ENCODE results near the gene TMPO. TPM values are rescaled to one million over a fixed set of nuclear protein-coding genes. Genes with fewer than 3 reads are reported as not detected.

The TMPO gene
- total and polyA plus RNA-seq, 2 of the 4 experiments (the other 2 are of a cell fraction), result 30.0 to 62.0 TPM

DNA sequence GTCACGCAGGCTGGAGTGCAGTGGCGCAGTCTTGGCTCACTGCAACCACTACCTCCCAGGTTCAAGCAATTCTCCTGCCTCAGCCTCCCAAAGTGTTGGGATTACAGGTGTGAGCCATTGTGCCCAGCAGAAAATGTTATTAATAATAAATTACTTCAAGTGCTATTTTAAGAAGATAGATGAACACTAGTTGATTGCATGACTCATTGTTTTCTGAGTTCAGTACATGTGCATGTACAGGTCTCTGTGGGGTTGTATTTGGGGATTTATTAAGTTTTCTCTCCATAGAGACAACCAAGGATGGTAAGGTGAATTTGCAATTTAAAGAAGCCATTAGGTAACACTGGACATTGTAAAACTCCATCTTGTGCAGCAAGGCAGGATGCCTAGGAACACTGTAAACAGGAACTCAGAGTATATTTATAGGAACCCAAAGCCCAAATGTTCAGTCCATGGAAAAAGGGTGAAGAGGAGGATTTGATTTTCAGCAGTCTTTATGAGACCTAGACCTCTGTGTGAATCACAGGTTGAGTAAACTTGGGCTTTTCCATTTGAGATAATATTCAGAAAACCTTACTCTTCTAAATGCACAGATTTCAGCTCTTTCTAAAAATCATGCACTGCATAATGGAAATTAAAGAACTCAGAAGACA lies 49.3 kb upstream of the TMPO start:
- H3K9me1 ChIP-seq (ENCODE audit: insufficient read depth, low read length), result no peaks in the 10 kb centered on the region
- no peak overlapping the region for H3K9ac ChIP-seq (ENCODE audit: low read depth, low read length)
- no peak overlapping the region for H3K23ac ChIP-seq (ENCODE audit: low read depth, low read length)
- no peak overlapping the region for H3K4ac ChIP-seq (ENCODE audit: low read depth, low read length)
- ATAC-seq (ENCODE audit: low read depth), result no peak
- POLR2A ChIA-PET (ENCODE audit: unreplicated experiment), result no interaction called here
- no peak overlapping the region for H3K27ac ChIP-seq (ENCODE audit: insufficient read depth, low read length)
- dilution Hi-C loops (cut with HindIII; ENCODE audit: low sequenced_read_pairs, unreplicated experiment) (no loop called here), intact Hi-C loops (cut with micrococcal nuclease) (no loop called here), in situ Hi-C loops (cut with MboI; ENCODE audit: low sequenced_read_pairs) (no loop called here)
- no peak overlapping the region for H2AK5ac ChIP-seq (ENCODE audit: low read depth, low read length)
- H3K79me1 ChIP-seq (ENCODE audit: low read depth in 1 of 2, low read length in 2 of 2), result no peaks in the 10 kb centered on the region
- H2BK120ac ChIP-seq (ENCODE audit: low read depth, low read length), result no peak overlapping the region
- WGBS, 2 experiments (ENCODE audit: extremely low coverage in 2 of 2, insufficient read length in 1 of 2), result no CpG with 5 or more reads among the region's 2 CpGs
- H3K36me3 ChIP-seq (ENCODE audit: control insufficient read depth, insufficient read depth, low read length), result no peaks in the 10 kb centered on the region
- peaks cover 2% of the 10 kb centered on the region; the same call in 1 of the 2 replicates for H3K4me1 ChIP-seq (ENCODE audit: control insufficient read depth, insufficient read depth, low read length)
- H3K56ac ChIP-seq (ENCODE audit: extremely low read depth, insufficient read depth, low read length), result no peak overlapping the region
- H3K4me3 ChIP-seq (ENCODE audit: insufficient read depth, low read depth, low read length), result no peak overlapping the region
- no peak overlapping the region for H4K8ac ChIP-seq (ENCODE audit: low read depth in 2 of 2, low read length in 2 of 2)
- no peak overlapping the region for H2BK5ac ChIP-seq (ENCODE audit: low read depth, low read length, poor library complexity, severe bottlenecking)
- no peak for DNase-seq
- no peak overlapping the region for H2AK9ac ChIP-seq (replicated peaks; ENCODE audit: low read depth, low read length, poor library complexity)
- H4K20me1 ChIP-seq (ENCODE audit: insufficient read depth, low read length), result no peaks in the 10 kb centered on the region
- no peak overlapping the region for H3K14ac ChIP-seq (replicated peaks; ENCODE audit: low read depth, low read length)
- BruUV-seq (replicated peaks), result no TSS peak
- peaks cover 5% of the 10 kb centered on the region for H3K27me3 ChIP-seq (ENCODE audit: control insufficient read depth, insufficient read depth, low read length)
- H2AFZ ChIP-seq (replicated peaks; ENCODE audit: low read length, poor library complexity), result no peak overlapping the region
- H2BK15ac ChIP-seq (ENCODE audit: low read depth, low read length), result no peak overlapping the region
- no peak overlapping the region for H4K91ac ChIP-seq (ENCODE audit: insufficient read depth, low read depth, low read length)
- CTCF ChIA-PET, result no interaction called here
- TF ChIP-seq MAZ (IDR thresholded peaks at IDR 0.05; ENCODE audit: borderline replicate concordance, low read depth, low read length) (no peak), RFX5 (IDR thresholded peaks at IDR 0.05; ENCODE audit: low read depth, low read length) (no peak), MXI1 (IDR thresholded peaks at IDR 0.05; ENCODE audit: borderline replicate concordance, low read depth, low read length) (no peak), CEBPB (IDR thresholded peaks at IDR 0.05; ENCODE audit: low read depth, low read length) (no peak), SMC3 (IDR thresholded peaks at IDR 0.05; ENCODE audit: low read depth, low read length) (no peak), POLR2A (IDR thresholded peaks at IDR 0.05; ENCODE audit: low read depth, low read length) (no peak), RCOR1 (IDR thresholded peaks at IDR 0.05; ENCODE audit: insufficient replicate concordance, low read length) (no peak), RAD21 (IDR thresholded peaks at IDR 0.05; ENCODE audit: low read length) (no peak), CHD1 (IDR thresholded peaks at IDR 0.05; ENCODE audit: low read depth, low read length) (no peak), CTCF (conservative IDR thresholded peaks at IDR 0.05; ENCODE audit: low read depth, low read length) (no peak), NFE2L2 (IDR thresholded peaks at IDR 0.05; ENCODE audit: low read depth, low read length) (no peak), MAFK (IDR thresholded peaks at IDR 0.05; ENCODE audit: low read depth, low read length) (no peak)
- TF ChIP-seq, protein P1, sequence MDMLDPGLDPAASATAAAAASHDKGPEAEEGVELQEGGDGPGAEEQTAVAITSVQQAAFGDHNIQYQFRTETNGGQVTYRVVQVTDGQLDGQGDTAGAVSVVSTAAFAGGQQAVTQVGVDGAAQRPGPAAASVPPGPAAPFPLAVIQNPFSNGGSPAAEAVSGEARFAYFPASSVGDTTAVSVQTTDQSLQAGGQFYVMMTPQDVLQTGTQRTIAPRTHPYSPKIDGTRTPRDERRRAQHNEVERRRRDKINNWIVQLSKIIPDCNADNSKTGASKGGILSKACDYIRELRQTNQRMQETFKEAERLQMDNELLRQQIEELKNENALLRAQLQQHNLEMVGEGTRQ (IDR thresholded peaks at IDR 0.05; ENCODE audit: low read depth, low read length), result no peak
- TF ChIP-seq, protein P2, sequence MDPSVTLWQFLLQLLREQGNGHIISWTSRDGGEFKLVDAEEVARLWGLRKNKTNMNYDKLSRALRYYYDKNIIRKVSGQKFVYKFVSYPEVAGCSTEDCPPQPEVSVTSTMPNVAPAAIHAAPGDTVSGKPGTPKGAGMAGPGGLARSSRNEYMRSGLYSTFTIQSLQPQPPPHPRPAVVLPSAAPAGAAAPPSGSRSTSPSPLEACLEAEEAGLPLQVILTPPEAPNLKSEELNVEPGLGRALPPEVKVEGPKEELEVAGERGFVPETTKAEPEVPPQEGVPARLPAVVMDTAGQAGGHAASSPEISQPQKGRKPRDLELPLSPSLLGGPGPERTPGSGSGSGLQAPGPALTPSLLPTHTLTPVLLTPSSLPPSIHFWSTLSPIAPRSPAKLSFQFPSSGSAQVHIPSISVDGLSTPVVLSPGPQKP (IDR thresholded peaks at IDR 0.05; ENCODE audit: borderline replicate concordance, low read depth, low read length), result no peak
- H3K9me3 ChIP-seq (ENCODE audit: control insufficient read depth, insufficient read depth, low read length), result 0 out of 2 replicates have a peak, but pooled peaks cover 2% of the 10 kb centered on the region
- H2BK20ac ChIP-seq (ENCODE audit: low read depth, low read length), result no peak overlapping the region
- no peak overlapping the region for H3K18ac ChIP-seq (ENCODE audit: low read depth, low read length)
- H4K5ac ChIP-seq (ENCODE audit: low read depth, low read length), result no peak overlapping the region
- H3K4me2 ChIP-seq (ENCODE audit: low read depth, low read length), result no peak overlapping the region
